Measurements from ENCODE around the gene SLC2A13. TPM values are rescaled to one million over a fixed set of nuclear protein-coding genes. Genes with fewer than 3 reads are reported as not detected.

The SLC2A13 gene
- total RNA-seq, 1 experiment from 2014 or later: 15.3 TPM

GRCh38 chr12:40016980-40017379, 88.9 kb downstream of the SLC2A13 start (continued):
- TF ChIP-seq IRF1 (CRISPR knock-in tag; IDR thresholded peaks at IDR 0.05): no peak
- TF ChIP-seq ZNF121 (CRISPR knock-in tag; IDR thresholded peaks at IDR 0.05): no peak

GRCh38 chr12:40015881-40016280, 90.0 kb downstream of the SLC2A13 start:
- Mint-ChIP-seq H3K4me1 (peaks cover 65% of the 10 kb centered on the region), H3K9me3 (no peaks in the 10 kb centered on the region), H3K27ac (no peak overlapping the region), H3K4me3 (no peak overlapping the region), H3K36me3 (no peaks in the 10 kb centered on the region), H3K27me3 (ENCODE audit: low read depth) (no peaks in the 10 kb centered on the region)
- DNase-seq (ENCODE audit: low spot score) (no peak), ATAC-seq (no peak)
- no peak for TF ChIP-seq CTCF (IDR thresholded peaks at IDR 0.05)
- TF ChIP-seq ARID4B (CRISPR knock-in tag; IDR thresholded peaks at IDR 0.05; ENCODE audit: borderline replicate concordance): no peak
- TF ChIP-seq ETV6 (CRISPR knock-in tag; IDR thresholded peaks at IDR 0.05): no peak
- TF ChIP-seq MYBL2 (CRISPR knock-in tag; IDR thresholded peaks at IDR 0.05): no peak
- TF ChIP-seq ESRRA (CRISPR knock-in tag; IDR thresholded peaks at IDR 0.05; ENCODE audit: borderline replicate concordance): no peak
- no peak for TF ChIP-seq USF2 (CRISPR knock-in tag; IDR thresholded peaks at IDR 0.05)
- TF ChIP-seq ATF6 (CRISPR knock-in tag; IDR thresholded peaks at IDR 0.05): no peak
- TF ChIP-seq FOXP4 (CRISPR knock-in tag; IDR thresholded peaks at IDR 0.05): no peak
- no peak for TF ChIP-seq NFATC4 (CRISPR knock-in tag; IDR thresholded peaks at IDR 0.05)
- TF ChIP-seq ZSCAN18 (CRISPR knock-in tag; IDR thresholded peaks at IDR 0.05): no peak
- TF ChIP-seq CDX4 (CRISPR knock-in tag; IDR thresholded peaks at IDR 0.05; ENCODE audit: borderline replicate concordance): no peak
- CTCF ChIA-PET: no interaction called here
- POLR2A ChIA-PET: no interaction called here
